NCI-H2107 treated with DMSO at 0.1 percent for 48 hours (cell line): ENCODE measurements around the gene MTMR3.

ENCODE experiments used
- DNase-seq: peaks from one replicate; lab custom pipeline; 2025; ENCODE audit not compliant: unreplicated experiment; lab: John Stamatoyannopoulos, UW

Gene MTMR3

DNA sequence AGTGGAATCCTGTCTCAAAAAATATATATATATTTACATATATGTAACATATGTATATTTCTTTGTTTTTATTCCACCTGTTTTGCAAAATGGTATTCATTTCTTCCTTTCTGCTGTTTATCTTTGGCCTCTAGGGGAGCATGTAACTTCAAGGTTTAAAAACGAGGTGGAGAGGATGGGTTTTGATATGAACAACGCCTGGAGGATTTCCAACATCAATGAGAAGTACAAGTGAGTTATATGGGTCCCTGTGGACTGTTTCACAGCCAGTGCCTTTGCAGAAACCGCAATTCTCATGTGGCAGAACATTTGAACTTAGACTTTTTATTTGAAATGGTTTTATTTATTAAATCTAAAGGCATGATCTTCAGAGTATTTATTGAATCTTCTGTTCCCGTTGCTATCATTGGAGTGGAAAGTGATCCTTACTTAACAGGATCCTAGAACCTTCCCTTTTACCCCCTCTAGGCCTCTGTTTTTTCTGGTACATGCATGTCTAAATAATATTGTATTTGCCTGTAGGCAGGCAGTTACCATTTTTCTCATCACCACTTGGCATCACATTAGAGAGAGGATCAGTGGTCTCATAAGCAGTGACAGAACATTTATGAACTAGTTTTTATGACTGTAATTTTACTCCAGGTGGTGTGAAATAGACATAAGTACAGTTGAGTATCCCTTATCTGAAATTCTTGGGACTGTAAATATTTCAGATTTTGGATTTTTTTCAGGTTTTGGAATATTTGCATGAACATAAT, 115.8 kb downstream of the MTMR3 start:
- DNase-seq: no peak

DNA sequence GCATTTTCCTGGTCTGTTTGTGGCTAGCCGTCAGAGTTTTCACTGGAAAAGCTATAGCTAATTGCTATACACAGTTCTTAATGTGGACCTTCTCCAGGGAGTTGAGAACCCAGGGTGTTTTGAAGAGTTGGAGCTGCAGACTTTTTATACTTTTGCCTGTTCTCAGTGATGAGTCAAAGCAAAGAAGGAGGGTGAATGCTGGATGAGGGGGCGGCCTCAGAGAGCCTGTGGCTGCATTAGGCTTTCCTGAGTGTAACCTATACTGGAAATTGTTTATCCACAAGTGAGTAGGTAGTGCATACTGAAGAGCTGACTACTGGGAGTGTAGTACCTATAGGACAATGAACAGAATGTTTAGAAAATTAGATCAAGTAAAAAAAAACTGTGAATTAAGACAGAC, 117.6 kb downstream of the MTMR3 start:
- DNase-seq: no peak

DNA sequence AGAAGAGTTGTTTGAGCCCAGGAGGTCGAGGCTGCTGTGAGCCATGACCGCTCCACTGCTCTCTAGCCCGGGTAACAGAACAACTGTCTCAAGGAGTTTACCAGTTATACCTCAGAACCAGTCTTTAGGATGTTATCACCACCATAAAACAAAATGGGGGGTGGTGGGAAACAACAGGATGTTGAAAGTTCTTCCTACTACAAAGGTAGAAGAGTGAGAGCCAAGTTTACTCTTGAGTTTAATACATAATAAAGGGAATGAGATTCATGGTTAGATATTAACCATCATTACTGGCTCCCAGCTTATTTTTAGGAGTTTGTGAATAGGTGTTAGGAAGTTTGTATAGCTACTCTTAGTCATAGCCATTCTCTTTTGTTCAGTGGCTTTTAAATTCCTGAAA, 118.5 kb downstream of the MTMR3 start:
- no peak for DNase-seq

DNA sequence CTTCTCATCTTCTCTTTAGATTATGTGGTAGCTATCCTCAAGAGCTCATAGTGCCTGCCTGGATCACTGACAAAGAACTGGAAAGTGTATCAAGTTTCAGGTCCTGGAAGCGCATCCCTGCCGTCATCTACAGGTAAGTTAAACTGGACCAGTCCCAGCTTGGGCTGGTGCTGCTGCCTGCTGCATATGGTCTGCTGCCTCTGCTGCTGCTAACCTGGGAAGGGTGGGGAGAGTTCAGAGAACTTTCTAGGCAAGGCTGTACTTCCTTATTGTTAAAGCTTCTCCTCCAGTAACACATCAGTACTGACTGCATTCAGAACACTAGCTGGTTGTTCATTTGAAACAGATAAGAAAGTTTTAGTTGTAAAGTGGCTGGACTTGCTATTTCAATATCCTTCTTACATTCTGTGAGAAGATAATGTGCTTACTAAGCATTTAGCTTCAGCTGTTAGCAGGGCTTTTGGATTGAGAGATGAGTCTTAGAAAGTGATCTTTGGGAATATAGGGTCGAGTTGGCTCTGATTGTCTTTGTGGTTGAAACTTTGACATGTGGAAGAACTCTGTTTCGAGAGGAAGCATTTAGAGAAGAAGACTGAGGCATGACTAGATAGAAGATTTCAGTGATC, 120.0 kb downstream of the MTMR3 start:
- DNase-seq: no peak

DNA sequence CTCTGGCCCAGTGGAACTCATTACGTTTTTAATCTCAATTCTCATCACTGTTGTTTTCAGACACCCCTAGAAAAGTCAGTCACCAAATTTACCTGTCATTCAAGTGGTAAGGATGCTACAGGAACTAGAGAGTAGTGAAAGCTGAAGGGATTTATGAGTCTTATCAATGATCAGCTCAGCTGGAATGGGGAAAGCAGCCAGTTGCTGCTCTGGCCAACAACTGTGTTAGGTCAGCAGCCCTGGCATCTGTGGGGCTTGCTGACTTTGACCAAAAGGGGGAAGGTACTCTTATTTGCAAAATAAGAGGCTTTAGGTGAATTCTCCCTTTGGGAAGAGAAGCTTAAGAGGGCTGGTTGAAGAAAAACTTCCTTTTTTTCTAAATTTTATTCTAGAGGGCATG, 121.1 kb downstream of the MTMR3 start:
- DNase-seq: no peak

DNA sequence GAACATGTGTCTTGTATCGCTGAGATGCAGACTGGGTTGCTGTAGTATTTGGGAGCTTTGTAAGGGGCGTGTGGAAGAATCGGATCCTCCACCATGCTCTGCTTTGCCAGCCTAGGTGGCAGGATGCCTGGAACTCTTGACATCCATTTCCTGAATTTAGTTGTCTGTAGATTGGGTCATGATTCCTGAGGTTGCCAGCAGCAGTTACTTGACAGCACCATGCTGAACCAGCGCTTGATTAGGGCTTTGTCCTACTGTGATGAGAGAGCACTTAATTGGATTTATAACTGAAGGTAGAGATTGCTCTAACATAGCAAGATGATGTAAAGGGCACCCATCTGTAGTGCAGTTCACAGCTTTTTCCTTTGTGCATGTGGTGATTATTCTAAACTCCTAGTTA, 121.7 kb downstream of the MTMR3 start:
- no peak for DNase-seq

DNA sequence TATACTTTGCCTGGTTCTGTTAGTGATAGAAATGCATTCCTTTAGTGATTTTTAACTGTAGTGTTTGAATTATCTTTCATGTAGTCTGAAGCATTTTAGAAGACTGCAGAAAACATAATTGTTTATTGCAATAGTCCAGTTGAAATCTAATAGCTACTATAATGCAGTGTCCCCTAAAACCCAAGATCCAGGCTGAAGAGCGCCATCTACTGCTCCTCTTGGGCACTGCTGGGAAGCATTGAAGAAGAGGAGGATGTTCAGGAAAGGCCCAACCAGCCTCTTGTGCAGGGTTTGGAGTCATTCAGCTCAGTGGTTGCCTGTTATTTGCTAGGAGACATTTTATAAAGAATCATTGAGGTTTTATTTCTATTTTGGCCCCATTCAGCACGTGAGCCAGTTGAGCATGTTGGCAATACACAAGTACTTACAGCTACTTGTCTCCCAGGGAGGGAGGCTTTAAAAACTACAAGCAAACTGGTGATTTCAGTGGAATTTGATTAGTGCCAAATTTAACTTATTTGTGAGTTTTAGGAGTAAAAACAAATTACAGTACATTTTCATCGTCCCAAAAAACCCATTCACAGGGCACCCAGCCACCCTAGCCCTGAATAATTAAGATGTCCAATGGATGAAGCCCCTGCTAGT, 122.4 kb downstream of the MTMR3 start:
- DNase-seq: peak; percentile 53

DNA sequence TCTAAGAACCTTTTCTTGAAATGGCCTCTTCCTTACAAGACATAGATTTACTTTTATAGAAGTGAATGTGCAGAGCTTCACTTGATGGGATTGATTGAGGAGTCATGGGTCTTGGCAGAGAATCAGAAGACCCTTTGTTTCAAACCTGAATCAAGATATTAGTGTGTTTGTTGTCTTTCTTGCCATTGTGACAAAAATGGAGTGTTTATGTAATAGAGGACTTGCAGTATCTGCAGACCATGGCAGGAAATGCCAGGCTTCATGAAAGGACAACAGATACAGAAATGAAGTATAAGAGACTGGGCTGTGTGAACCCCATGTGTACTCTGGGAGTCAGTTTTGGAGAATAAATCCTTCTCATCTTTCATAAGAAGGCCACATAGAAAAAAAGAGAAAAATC, 124.4 kb downstream of the MTMR3 start:
- no peak for DNase-seq

DNA sequence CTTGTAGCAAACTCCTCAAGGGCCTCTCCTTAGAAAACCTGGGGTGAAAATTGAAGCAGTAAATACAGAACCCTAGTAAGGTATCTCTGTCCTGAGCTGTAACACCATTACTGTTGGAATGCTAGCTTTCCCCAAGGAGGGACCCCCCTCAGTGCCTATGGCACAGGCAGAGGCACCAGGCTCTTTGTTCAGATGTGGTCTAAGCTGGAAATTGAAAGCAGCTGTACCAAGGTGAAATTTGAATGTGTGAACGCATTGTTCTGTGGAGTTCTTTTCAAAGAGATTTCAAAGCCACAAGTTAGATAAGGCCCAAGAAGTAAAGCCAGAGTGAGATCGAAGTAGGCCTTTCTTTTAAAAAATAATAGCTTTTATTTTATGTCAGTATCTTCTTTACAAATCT, 125.4 kb downstream of the MTMR3 start:
- no peak for DNase-seq

DNA sequence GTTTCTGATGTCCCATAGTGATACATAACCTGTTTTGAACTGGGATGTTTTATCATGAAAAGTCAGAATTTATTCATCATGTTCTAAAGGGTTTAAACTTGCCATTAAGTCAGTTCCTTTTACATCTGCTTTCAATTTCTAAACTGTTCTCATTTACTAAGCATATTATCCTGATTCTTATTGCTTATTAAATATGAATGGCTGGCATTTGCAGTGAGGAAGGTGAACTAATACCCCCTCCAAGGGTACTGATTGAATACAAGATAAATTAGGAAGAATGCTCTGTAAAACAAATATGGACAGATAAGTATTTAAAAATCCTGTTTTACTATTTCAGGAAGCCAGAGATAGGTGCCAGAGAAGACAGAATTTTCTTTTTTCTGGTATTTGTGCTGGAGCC, 126.5 kb downstream of the MTMR3 start:
- DNase-seq: no peak

DNA sequence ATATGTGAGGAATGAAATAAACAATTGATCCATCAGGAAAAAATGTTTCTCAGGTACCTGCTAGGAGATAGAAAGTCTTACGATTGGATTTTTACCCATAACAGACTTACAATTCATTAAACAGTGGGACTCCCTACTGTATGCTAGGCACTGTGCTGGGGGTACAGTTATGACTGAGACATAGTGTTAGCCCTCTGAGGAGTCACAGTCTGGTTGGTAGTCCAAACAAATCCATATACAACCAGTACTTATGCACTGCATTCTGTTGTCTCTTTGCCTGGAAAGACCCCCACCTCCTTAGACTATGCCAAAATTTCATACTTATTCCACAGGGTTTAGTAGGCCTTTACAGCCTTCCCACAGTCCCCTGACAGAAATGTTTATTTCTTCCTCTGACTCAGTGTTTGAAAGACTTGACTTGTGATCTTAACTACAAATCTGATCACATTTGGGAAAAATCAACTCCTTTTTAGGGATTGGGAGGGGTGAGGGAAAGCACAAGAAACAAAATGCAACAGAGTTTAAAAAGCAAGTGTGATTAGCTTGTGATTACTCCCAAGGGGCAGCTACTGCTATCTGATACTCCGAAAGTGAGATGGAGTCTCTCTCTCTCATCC, 127.9 kb downstream of the MTMR3 start:
- DNase-seq: no peak

DNA sequence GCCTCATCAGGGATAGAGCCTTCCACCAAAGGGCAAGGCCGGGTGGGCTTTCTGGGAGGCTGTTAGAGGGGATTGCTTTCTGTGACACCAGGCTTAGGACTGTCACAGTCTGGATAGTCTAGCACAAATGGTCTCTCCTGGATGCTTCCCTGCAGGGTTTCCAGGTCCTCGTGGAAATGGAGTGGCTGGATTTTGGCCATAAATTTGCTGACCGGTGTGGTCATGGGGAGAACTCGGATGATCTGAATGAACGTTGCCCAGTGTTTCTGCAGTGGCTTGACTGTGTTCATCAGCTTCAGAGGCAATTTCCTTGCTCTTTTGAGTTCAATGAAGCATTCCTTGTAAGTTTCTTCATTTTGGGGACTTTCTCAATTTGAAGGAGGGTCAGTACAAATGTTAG, 130.2 kb downstream of the MTMR3 start:
- DNase-seq: no peak

DNA sequence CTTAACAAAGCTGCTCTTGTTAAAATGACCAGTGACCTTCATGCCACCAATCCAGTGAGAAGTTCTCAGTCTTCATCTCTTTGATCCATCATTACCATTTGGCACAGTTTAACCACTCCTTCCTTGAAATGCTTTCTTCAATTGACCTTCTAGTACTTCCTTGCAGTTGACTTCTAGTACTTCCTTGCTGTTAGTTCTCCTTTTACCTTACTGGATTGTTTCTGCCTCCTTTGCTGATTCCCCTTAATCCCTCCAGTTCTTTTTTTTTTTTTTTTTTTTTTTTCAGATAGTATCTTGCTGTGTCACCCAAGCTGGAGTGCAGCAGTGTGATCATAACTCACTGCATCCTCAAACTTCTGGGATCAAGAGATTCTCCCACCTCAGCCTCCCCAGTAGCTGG, 131.3 kb downstream of the MTMR3 start:
- no peak for DNase-seq

DNA sequence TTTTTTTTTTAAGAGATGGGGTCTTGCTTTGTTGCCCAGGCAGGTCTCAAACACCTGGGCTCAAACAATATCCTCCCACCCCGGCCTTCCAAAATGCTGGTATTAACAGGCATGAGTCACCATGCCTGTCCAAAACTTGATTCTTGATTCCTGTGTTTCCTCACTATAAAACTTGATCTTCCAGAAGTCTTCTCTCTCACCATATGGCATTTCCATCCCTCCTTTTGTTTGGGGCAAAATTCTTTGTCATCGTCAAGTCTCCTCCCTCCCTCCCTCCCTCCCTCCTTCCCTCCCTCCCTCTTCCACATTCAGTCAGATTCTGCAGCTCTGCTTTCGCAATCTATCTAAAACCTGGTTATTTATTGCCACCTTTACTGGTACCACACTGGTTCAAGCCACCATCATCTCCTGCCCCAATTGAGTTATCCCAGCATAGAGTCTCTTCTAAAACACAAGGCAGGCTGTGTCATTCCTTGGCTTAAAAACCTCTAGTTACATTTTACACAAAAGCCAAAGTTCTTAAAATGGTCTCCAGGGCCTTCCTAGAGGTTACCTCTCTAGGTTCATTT, 132.3 kb downstream of the MTMR3 start:
- DNase-seq: no peak

DNA sequence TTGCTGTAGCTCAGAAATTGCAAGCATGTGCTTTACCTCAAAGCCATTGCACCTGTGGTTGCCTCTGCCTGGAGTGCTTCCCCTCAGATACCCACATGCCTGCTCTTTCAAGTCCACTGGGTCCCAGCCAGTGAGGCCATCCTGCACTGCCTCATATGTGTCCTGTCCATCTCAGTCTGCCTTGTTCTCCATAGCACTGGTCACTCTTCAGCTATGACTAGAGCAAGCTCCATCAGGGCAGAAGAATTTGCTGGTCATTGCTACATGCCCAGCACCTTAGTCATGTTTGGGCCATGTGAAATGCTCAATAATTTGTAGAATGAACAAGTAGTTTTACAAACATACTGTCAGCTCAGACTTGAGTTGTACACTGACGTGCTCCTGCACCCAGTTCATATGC, 132.9 kb downstream of the MTMR3 start:
- no peak for DNase-seq

DNA sequence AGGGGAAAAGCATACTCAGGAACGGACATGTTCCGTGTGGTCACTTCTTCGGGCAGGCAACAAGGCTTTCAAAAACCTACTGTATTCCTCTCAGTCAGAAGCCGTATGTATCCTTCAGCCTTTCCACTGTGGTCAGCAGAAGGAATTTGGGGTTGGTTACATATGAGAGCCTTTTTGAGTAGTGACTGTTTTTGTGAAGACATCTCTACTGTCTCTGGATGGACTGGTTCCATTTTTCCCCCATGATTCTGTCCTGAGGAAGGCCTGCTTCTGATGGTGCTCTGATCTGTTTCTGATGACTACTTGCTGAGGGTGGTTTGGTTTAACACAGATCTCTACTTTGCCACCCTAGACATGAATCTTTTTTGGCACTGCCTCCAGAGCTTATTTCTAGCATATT, 133.6 kb downstream of the MTMR3 start:
- no peak for DNase-seq

DNA sequence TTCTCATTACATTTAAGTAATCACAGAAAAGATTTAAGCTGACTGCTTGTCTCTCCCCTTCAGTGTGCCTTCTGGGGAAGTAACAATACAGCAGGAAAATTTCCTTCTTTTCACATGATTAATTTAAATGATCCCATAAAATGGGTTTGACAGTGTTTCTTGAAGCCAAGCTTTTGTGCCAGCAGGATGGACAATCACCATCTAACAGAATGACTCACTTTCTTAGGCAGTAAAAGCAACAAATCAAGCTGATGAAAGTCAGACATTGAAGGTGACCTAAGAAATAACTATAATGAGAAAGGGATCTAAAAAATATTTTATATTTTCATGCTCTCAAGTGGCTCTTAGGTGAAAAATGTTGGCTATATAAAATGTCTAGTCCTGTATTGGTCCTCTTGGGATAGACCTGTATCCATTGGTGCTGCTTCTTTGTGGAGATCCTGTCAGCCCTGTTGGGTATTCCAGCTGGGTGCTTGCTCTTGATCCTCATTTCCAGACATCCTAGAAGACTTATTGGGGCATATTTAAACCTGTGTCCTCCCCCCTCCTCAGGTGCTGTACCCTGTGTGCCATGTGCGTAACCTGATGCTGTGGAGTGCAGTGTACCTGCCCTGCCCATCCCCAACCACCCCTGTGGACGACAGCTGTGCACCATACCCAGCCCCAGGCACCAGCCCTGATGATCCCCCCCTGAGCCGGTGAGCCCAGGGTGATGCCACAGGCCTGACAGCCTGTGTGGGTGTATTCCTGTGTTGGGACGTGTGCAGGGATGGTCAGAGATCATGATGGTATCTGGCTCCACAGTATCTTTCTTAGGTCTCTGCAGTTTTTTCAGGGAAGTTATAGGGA, 134.6 kb downstream of the MTMR3 start:
- no peak for DNase-seq

DNA sequence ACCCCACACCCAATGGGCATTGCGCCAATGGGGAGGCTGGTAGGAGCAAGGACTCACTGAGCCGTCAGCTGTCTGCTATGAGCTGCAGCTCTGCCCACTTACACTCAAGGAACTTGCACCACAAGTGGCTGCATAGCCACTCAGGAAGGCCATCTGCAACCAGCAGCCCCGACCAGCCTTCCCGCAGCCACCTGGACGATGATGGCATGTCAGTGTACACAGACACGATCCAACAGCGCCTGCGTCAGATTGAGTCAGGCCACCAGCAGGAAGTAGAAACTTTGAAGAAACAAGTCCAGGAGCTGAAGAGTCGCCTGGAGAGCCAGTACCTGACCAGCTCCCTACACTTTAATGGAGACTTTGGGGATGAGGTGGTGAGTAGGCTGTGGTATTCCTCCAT, 137.5 kb downstream of the MTMR3 start:
- no peak for DNase-seq

DNA sequence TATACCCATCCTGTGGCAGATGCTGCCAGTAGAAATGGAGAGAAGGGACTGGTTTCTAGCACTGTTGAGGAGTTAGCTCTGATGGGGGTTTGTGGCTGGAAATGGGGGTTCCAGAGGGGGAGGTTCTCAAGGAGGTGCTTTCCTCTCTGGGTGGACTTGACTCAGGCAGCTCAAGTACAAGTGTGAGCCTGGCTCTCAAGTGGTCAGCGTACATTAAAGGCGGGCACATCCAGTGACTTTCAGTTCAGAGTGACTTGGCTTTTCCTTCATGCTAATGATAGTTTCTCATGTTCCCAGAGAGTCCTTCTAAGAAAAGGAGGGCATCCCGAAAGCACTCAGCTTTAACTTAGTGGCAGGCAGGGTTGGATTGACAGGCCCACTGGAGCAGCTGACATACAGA, 138.4 kb downstream of the MTMR3 start:
- DNase-seq: no peak

DNA sequence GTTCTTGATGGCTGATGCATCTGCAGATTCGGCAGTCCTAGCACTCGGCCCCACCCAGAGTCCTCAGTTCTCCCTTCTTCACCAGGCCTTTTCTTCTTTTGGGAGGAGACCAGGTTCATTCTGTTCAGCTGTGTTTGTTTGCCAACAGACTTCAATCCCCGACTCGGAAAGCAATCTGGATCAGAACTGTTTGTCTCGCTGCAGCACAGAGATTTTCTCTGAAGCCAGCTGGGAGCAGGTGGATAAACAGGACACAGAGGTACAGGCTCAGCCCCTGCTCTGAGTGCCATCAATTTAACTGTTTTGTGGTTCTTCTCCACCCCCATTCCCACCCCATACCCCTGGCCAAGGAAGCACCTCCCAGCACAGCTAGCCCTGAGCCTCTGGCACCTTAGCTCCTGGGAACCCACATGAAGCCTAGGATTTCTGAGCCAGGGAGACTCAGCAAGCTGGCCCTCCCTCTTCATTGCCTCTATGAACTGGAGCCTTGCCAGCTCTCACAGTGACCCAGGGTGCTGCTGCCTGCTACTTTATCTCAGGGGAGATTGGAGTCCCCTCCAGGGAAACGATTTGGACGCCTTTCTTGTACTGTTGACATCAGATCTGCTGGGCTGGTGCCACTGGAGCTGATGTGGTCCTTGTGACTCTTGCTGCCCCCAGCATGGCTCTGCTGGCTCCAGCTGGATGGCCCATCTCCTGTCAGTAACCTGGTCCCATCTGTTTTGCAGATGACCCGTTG, 139.1 kb downstream of the MTMR3 start:
- no peak for DNase-seq
